Peyer's patch (tissue), 4 donors: Measurements from ENCODE around the gene ZNF609.

Source experiments
- CTCF ChIP-seq, 6 experiments: fragments of 450-650 bp in 4 of 6; fragments of 200-600 bp in 2 of 6; sonication (generic) in 1 of 6; IDR thresholded peaks; one replicate each; pipeline ENCODE4 v1.5.1; 2017 to 2019; ENCODE audit warnings: antibody characterized with exemption in 6 of 6, mild to moderate bottlenecking in 3 of 6, moderate library complexity in 1 of 6
- POLR2A ChIP-seq, 2 donors: fragments of 450-650 bp; IDR thresholded peaks; one replicate each; pipeline ENCODE4 v1.5.1; 2017; ENCODE audit warnings: antibody characterized with exemption in 2 of 2, mild to moderate bottlenecking in 2 of 2, moderate library complexity in 2 of 2

- no peak for TF ChIP-seq CTCF (IDR thresholded peaks at IDR 0.05)
- TF ChIP-seq POLR2A (IDR thresholded peaks at IDR 0.05), result no peak
Measured at GRCh38 chr15:64464276-64465005, 4.1 kb downstream of the ZNF609 start.
